ENCODE data around the gene GOPC. TPM values are rescaled to one million over a fixed set of nuclear protein-coding genes. Genes with fewer than 3 reads are reported as not detected.

GOPC gene
- total and polyA plus RNA-seq, 2 of the 13 experiments (the other 11 are each of a cell fraction or from before 2014, with no cell fraction given): 20.9 to 41.5 TPM

GRCh38 chr6:117602151-117602898, at the start of gene GOPC (continued):
- TF ChIP-seq SCMH1 (CRISPR knock-in tag; IDR thresholded peaks at IDR 0.05; ENCODE audit: borderline replicate concordance): no peak
- TF ChIP-seq ZNF235 (CRISPR knock-in tag; IDR thresholded peaks at IDR 0.05; ENCODE audit: borderline replicate concordance): peak; percentile 87; the same call in 1 of the 2 replicates
- TF ChIP-seq, protein P1, sequence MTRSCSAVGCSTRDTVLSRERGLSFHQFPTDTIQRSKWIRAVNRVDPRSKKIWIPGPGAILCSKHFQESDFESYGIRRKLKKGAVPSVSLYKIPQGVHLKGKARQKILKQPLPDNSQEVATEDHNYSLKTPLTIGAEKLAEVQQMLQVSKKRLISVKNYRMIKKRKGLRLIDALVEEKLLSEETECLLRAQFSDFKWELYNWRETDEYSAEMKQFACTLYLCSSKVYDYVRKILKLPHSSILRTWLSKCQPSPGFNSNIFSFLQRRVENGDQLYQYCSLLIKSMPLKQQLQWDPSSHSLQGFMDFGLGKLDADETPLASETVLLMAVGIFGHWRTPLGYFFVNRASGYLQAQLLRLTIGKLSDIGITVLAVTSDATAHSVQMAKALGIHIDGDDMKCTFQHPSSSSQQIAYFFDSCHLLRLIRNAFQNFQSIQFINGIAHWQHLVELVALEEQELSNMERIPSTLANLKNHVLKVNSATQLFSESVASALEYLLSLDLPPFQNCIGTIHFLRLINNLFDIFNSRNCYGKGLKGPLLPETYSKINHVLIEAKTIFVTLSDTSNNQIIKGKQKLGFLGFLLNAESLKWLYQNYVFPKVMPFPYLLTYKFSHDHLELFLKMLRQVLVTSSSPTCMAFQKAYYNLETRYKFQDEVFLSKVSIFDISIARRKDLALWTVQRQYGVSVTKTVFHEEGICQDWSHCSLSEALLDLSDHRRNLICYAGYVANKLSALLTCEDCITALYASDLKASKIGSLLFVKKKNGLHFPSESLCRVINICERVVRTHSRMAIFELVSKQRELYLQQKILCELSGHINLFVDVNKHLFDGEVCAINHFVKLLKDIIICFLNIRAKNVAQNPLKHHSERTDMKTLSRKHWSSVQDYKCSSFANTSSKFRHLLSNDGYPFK (CRISPR knock-in tag; IDR thresholded peaks at IDR 0.05; ENCODE audit: borderline replicate concordance): peak; percentile 98
- no peak for TF ChIP-seq TRIM24 (CRISPR knock-in tag; IDR thresholded peaks at IDR 0.05)
- TF ChIP-seq SMYD3 (CRISPR knock-in tag; IDR thresholded peaks at IDR 0.05): peak; percentile 91
- TF ChIP-seq MIER3 (CRISPR knock-in tag; IDR thresholded peaks at IDR 0.05; ENCODE audit: borderline replicate concordance): peak; percentile 89
- peak; percentile 65 for TF ChIP-seq ZNF3 (CRISPR knock-in tag; IDR thresholded peaks at IDR 0.05)
- TF ChIP-seq POGZ (CRISPR knock-in tag; IDR thresholded peaks at IDR 0.05): peak; percentile 99
- TF ChIP-seq ZBTB25 (CRISPR knock-in tag; IDR thresholded peaks at IDR 0.05): peak; percentile 88
- TF ChIP-seq ZNF136 (CRISPR knock-in tag; IDR thresholded peaks at IDR 0.05; ENCODE audit: low read depth): no peak
- no peak; the same call in none of the 2 replicates for TF ChIP-seq FOXA3 (CRISPR knock-in tag; IDR thresholded peaks at IDR 0.05)
- peak; percentile 90 for TF ChIP-seq ZNF317 (CRISPR knock-in tag; IDR thresholded peaks at IDR 0.05)
- TF ChIP-seq, protein P2, sequence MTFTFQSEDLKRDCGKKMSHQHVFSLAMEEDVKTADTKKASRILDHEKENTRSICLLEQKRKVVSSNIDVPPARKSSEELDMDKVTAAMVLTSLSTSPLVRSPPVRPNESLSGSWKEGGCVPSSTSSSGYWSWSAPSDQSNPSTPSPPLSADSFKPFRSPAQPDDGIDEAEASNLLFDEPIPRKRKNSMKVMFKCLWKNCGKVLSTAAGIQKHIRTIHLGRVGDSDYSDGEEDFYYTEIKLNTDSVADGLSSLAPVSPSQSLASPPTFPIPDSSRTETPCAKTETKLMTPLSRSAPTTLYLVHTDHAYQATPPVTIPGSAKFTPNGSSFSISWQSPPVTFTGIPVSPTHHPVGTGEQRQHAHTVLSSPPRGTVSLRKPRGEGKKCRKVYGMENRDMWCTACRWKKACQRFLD (CRISPR knock-in tag; IDR thresholded peaks at IDR 0.05; ENCODE audit: borderline replicate concordance): peak; percentile 97; the same call in 1 of the 2 replicates
- TF ChIP-seq ZNF709 (CRISPR knock-in tag; IDR thresholded peaks at IDR 0.05): peak; percentile 98
- no peak for TF ChIP-seq ZNF674 (CRISPR knock-in tag; IDR thresholded peaks at IDR 0.05; ENCODE audit: low read depth)
- TF ChIP-seq UBTF (CRISPR knock-in tag; IDR thresholded peaks at IDR 0.05): peak; percentile 96
- peak; percentile 97 for TF ChIP-seq DRAP1 (CRISPR knock-in tag; IDR thresholded peaks at IDR 0.05)
- no peak; the same call in 1 of the 2 replicates for TF ChIP-seq ZNF720 (CRISPR knock-in tag; IDR thresholded peaks at IDR 0.05)
- peak; percentile 81; the same call in 1 of the 2 replicates for TF ChIP-seq KAT7 (CRISPR knock-in tag; IDR thresholded peaks at IDR 0.05; ENCODE audit: borderline replicate concordance)
- TF ChIP-seq ZNF205 (CRISPR knock-in tag; IDR thresholded peaks at IDR 0.05): peak; percentile 93
- no peak; the same call in 1 of the 2 replicates for TF ChIP-seq SMAD9 (CRISPR knock-in tag; IDR thresholded peaks at IDR 0.05)
- TF ChIP-seq ZNF564 (CRISPR knock-in tag; IDR thresholded peaks at IDR 0.05): peak; percentile 82
- peak; percentile 50; the same call in 1 of the 2 replicates for TF ChIP-seq HCFC1 (IDR thresholded peaks at IDR 0.05; ENCODE audit: low read depth, low read length)
